Measurements from ENCODE around the gene SCP2D1.
"Not testable (repeated sequence)": the region's sequence is repeated elsewhere in the genome, so short reads cannot be mapped to it uniquely, and the experiment has no call there.

The SCP2D1 gene

DNA sequence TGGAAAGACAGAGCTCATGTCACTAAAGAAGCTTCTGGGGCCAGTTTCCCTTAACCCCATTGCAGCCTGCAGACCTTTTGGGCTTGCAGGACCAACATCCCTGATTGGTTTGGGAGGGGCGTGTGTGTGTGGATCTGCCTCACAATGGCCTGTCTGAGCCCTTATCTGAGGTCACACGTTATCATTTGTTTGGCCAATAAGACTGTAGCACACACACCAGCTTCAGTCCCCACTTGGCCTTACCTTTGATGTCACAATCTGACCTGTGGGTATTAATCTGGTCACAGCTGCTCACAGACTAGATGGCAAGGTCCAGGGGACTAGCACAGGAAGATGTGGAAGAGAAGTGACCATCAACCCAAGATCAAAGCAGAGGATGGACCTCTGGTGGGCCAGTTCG, at the start of gene SCP2D1:
TSS of gene SCP2D1 (plus strand) at position 301 of the 400 bp plus-strand sequence. CDS start at position 334, 33 bp downstream.
- FAIRE-seq = no peak

DNA sequence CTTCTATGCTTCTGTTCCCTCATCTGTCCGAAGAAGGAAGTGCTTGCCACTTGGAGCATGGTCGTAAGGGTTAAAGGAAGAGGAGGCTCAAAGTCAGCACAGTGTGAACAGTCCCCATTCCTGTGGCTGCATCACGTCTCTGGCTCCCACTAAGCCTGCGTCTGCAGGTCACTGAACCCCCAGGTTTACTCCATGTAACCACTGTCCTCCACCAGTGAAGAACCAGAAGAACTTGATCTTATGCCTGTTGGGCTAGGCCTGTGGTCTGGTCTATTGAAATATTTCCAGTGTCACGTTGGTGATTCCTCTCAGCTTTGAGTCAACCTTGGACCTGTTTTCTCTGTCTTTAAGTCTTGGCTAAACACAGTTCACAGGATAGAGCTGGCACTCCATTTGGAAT, 45.9 kb upstream of the SCP2D1 start:
- FAIRE-seq = no peak

GRCh38 chr20:18773566-18773965, 40.0 kb upstream of the SCP2D1 start:
- no peak for FAIRE-seq

- FAIRE-seq = no peak
These were observed 39.4 kb upstream of the SCP2D1 start for GRCh38 chr20:18774207-18774606.

- no peak for FAIRE-seq
These were observed 38.0 kb upstream of the SCP2D1 start for GRCh38 chr20:18775633-18776032.

- no peak for FAIRE-seq
These were observed 34.7 kb upstream of the SCP2D1 start for GRCh38 chr20:18778690-18779392.

DNA sequence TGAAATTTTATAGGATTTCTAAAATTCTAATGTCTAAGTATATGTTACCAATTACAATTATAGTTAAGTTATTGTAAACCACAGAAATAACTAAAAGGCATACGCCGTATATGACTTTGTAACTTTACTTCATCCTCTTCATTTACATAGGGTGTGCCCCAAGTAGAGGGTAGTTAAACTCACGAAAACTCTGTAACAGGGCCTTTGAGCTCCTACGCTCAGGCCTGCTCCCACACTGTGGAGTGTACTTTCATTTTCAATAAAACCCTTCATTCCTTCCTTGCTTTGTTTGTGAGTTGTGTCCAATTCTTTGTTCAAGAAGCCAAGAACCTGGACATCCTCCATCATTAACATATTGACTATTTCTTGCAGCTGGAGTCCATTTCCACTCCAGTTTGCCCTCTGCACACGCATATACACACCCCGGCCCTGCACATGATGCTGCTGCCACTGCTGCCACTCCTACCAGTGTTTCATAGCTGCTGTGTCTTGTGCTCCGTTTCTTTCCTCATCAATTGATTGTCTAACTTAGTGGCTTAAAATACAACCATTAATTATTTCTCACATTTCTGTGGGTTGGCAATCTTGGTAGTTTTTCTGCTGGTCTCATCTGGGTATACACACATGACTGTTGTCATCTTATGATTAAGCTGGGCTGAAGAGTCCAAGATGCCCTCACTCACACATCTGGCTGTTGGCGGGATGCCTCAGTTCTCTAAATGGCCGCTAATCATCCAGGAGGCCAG, 33.0 kb upstream of the SCP2D1 start:
- FAIRE-seq = no peak

DNA sequence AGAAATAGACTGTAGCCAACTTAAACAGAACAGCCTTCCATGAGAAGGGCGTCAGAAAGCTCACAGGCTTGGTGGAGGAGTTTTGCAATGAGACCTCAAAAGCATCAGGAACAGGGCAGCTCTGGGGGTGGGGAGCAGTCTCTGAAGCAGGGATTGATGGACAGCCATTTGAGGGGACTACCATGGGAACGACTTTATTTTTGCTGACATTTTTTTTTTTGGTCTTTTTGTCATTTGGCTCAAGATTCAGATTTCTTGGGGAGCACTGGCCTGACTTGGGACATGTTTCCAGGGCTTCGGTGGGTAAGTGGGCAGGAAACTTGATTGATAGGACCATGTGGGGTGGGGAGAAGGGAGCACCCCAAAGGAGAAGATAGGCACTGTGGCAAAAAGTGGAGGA, 32.1 kb upstream of the SCP2D1 start:
- FAIRE-seq = no peak

DNA sequence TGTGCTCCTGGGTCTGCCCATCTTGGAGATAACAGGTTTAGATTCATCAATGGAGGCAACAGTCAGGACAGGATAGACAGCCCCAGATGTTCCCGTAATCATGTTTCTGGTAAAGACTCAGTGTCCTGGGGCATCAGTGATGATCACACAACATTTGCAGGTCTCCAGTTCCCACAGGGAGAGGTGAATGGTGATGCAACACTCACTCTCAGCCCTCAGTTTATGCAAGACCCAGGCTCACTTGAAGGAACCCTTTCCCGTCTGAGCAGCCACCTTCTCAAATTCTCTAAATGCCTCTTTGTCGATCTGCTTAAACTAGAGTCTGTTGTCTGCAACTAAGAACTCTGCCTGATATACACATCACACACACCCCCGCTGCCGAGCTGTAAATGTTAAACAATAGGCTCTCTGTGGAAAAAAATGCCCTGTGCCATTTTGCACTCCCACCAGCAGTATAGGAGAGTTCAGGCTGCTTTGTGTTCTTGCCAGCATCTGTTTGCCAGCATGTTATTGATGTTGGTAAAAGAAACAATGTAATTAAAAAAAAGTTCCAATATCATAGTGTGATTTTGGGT, 30.1 kb upstream of the SCP2D1 start:
- no peak for FAIRE-seq

GRCh38 chr20:18787046-18787445, 26.5 kb upstream of the SCP2D1 start:
- FAIRE-seq = not testable (repeated sequence)

GRCh38 chr20:18788021-18788420, 25.6 kb upstream of the SCP2D1 start:
- FAIRE-seq = no peak

DNA sequence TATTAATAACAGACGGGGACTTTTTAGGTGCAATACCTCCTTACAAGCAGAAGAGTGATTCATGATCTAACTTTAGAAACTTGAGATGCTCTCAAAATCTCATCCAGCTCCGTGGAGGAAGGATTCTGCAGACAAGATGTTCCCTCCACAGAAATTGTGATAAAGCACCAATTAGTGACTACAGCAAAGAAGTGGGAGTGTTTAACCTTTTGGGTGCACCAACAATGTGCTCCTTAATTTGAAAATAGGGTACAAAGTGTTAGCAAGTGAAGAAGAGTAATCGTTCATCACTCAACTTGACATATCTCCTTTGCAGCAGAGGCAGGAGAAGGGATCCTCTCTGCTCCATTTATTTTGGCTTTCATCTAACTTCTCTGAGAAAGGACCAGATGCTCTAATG, 22.8 kb upstream of the SCP2D1 start:
- FAIRE-seq = no peak

DNA sequence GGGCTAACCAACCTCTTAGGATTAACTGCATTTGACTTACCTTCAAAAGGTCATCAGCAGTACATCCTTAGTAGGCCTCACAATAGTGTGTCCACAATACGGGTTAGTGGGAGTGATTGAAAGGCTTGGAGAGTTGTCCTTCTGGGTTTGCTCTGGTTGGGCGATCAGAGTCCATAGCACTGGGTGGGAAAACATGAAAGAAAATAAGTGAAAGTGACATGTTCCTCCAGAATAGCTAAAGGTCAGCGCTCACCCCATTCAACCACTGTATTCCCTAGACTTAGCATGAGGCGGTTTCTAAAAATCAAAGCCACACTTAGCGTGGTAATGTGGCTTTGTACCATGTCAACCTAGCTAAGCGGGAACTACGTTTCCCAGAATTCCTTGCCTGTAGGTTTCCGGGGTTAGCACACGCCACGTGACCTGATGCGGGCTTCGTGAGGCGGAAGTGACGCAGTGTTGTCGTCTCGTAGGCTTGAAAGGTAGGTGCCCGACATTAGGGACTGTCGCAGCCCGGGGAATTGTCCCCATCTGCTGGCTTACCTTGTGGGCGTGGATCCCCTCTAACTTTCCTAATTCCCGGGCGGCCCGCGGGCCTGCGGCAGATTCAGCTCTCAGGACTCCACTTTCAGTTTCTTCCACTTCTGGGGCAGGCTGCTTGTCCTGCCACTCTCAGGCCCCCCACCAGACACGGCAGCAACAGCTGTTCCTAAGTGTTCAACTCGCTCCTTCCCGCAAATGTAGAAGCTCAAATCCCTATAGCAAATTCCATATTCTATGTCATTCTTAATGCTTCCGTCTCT, 19.8 kb upstream of the SCP2D1 start:
- FAIRE-seq = peak; percentile 82

- FAIRE-seq = no peak
These were observed 19.2 kb upstream of the SCP2D1 start for GRCh38 chr20:18794428-18794787.

DNA sequence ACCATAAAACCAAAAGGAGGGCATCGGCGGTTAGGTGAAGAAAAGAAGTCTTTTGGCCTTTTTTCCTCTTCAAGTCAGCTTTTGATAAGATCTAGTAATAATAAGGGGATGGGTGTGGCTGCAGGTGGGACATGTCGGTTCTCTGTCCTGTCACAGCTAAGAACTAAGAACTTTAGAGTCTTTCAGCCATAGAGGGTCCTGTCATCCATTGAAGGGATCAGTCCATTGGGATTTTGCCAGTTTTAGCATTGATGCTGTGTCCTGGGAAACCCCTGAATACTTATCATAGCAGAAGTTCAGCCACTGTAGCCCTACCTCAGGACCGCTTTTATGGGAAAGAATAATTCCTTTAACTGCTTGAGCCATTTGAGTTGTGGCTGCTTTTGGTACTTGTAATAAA, 18.2 kb upstream of the SCP2D1 start:
- no peak for FAIRE-seq

GRCh38 chr20:18796282-18796833, 17.2 kb upstream of the SCP2D1 start:
- FAIRE-seq = no peak

- no peak for FAIRE-seq
These were observed 12.1 kb upstream of the SCP2D1 start for GRCh38 chr20:18801516-18801915.

- no peak for FAIRE-seq
These were observed 11.5 kb upstream of the SCP2D1 start for GRCh38 chr20:18802012-18802634.

DNA sequence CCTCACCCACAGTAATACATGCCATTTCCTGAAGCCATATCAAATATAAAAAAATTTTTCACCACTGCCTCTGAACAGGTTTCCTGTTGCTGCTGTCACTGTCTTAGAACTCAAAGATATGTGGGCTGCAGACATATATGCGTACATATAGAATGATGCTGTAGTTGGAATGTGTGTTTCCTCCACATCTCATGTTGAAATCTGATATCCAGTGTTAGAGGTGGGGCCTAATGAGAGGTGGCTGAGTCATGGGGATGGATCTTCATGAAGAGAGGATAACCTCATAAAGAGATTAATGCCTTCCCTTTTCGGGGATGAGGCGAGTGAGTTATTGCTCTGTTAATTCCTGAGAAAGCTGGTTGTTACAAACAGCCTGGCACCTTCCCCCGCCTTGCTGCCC, 7.7 kb upstream of the SCP2D1 start:
- no peak for FAIRE-seq

DNA sequence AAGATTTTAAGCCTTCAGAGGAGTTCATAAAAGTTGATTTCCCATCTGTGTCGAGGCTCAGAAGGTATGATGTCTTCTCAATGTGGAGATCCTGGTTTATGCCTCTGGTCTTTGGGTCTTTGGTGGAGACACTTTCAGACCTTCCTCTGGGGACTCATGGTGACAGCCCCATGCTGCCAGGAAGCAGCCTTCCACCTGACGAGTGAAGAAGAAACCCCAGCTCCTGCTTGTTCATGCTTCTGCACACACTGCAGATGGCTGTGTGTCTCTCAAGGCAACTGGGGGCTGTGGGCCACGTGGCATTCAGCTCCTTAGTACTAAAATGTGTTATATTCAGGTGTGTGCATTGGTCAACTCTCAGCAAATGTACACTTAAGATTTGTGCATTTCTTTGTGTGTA, 4.9 kb upstream of the SCP2D1 start:
- no peak for FAIRE-seq

GRCh38 chr20:18811186-18811585, 2.4 kb upstream of the SCP2D1 start:
- no peak for FAIRE-seq

DNA sequence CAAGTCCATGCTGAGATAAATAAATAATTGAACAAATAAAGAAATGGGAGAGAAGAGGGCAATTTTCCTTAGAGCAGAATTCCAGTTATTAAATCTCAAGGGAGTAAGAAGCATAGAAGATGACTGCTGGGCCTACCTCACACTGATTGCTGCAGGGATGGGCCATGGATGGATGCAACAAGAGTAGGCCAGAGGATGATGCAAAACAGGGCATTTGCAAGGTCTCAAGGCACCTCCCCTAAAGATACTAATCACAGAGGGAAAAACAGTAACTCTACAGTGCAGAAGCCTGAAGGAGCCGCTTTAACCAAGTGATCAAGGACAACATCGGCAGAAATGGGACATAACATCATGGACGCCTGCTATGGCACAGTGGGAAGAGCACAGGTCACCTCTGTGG, 1.7 kb upstream of the SCP2D1 start:
- FAIRE-seq = no peak
